HCEC 1CT (cell line): Measurements from ENCODE around the gene GPRIN3.

Experiments used
- DNase-seq: peaks from one replicate; pipeline ENCODE4 v3.0.0-alpha.2; 2017

Gene GPRIN3

GRCh38 chr4:89307446-89308160 lies at the start of gene GPRIN3:
TSS of gene GPRIN3 (minus strand) at chr4:89307800. CDS start at chr4:89250110, 57,690 bp downstream.
- DNase-seq, result no peak

DNA sequence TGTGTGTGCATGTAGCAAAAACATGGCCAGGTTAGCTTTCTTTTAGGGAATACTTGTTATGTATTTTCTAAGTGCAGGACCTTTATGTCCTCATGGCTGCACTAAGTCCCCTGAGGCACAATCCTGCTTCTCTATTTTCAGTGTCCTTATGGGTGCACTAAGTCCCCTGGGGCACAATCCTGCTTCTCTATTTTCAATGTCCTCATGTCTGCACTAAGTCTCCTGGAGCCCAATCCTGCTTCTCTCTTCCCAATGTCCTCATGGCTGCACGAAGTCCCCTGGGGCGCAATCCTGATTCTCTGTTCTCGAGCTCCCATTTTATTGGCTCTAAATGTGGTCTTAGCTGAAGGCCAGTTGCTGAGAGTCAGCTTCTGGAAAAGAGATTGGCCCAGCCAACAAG lies 49.7 kb upstream of the GPRIN3 start:
- DNase-seq, result no peak

GRCh38 chr4:89356086-89356485 lies 48.5 kb upstream of the GPRIN3 start:
- DNase-seq, result no peak

- DNase-seq, result no peak
Observed at GRCh38 chr4:89353514-89353913, 45.9 kb upstream of the GPRIN3 start.

- DNase-seq, result no peak
Observed at GRCh38 chr4:89352541-89352940, 44.9 kb upstream of the GPRIN3 start.

DNA sequence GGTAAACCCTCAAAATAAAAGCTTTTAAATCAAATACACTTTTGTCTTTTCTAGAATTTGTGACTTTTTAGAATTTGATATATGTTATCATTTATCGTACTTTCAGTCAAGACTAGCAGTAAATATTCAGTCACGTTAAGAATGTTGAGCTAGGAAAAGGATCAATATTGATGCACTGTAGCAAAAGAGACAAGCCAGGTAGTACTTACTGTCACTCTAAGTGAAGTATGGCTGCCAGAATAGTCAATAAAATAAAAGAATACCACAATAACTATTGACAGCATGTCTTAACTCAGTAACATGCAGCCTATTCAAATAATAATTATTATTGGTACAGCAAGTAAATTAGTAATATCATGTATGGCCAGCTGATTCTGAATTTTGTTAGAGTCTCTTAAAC lies 43.6 kb upstream of the GPRIN3 start:
- DNase-seq, result no peak

GRCh38 chr4:89347363-89348025 lies 39.9 kb upstream of the GPRIN3 start:
- no peak for DNase-seq

DNA sequence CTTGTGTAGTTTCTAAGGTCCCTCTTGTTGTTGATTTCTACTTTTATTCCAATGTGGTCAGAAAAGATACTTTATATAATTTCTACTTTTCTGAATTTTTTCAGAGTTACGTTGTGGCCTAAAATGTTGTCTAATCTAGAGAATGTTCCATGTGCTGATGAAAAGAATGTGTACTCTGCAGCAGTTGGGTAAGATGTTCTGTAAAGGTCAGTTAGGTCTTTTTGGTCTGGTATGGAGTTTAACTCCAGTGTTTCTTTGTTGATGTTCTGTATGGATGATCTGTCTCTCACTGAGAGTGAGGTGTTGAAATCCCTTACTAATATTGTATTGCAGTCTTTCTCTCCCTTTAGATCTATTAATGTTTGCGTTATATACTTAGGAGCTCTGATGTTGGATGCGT lies 37.0 kb upstream of the GPRIN3 start:
- no peak for DNase-seq

- DNase-seq, result no peak
Observed at GRCh38 chr4:89338206-89338605, 30.6 kb upstream of the GPRIN3 start.

- DNase-seq, result no peak
Observed at GRCh38 chr4:89337681-89338080, 30.1 kb upstream of the GPRIN3 start.

- no peak for DNase-seq
Observed at GRCh38 chr4:89336818-89337420, 29.3 kb upstream of the GPRIN3 start.

DNA sequence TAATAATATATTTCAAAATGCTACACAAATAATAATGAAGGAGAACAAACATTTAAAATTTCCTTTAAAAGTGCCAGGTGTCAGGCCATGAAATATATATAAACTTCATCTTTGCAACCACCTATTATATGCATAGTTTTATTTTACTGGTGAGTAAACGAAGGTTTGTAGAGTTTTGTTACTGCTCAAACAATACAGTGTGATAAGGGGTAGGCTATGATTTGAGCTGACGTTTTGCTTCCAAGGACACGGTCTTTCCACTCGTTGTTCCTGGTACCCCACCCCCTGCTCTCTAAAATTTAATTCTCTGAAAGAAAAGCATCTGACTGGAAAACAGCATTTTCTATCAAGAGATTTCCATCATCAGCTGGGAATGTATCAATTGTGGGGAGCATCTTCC lies 27.2 kb upstream of the GPRIN3 start:
- DNase-seq, result no peak

DNA sequence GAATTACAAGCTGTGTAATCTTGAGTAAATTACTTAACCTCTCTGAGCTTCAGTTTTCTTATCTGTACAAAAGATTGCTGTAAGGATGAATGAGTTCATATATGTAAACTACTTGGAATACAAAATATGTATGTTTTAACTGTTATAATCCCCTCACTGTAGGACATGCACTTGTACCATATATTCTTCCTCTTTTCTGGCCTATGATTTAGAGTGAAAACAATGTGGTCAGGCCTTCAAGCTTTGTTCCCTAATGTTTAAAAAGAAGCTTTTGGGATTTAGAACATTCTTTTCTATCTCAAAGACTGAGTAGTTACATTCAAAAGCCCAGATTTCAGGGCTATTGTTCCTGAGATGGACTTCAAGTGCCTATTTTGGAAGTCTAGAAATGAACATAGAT lies 26.7 kb upstream of the GPRIN3 start:
- no peak for DNase-seq

GRCh38 chr4:89331686-89332544 lies 24.3 kb upstream of the GPRIN3 start:
- DNase-seq, result no peak

GRCh38 chr4:89331197-89331596 lies 23.6 kb upstream of the GPRIN3 start:
- no peak for DNase-seq

DNA sequence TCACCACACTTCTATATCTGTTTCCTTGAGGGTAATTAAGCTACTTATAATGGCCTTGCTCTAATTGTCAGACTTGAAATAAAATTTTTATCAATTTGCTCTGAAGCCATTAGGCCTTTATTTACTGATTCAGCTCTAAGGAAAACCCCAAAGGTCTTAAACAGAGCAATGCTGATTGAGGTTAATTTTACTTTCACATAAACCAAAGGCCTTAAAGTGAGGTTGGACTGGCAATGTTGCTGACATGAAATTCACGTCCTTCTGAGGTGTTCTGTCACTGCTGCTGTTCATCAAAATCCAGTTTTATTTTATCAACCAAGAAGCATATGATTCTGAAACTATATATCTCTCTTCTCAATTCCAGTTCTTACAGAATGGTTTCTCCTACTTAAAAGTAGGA lies 21.7 kb upstream of the GPRIN3 start:
- no peak for DNase-seq

DNA sequence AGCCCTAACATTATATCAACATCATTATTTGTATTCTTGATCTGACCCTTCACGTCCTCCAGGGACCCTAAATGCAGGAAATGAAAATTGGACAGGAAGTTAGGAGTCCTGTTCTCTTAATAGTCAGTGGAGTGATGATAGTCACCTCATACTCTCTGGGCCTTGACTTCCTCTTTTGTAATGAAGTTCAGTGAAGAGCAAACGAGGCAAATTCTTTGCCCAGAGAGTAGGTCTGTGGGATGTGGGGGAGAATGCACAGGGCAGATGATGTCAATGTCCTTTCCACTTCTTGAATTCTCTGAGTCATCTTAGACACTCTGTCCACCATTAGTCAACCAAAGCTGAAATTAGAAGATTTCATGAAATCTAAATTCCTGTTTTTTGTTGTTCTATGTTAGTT lies 17.1 kb upstream of the GPRIN3 start:
- peak; percentile 25 for DNase-seq

DNA sequence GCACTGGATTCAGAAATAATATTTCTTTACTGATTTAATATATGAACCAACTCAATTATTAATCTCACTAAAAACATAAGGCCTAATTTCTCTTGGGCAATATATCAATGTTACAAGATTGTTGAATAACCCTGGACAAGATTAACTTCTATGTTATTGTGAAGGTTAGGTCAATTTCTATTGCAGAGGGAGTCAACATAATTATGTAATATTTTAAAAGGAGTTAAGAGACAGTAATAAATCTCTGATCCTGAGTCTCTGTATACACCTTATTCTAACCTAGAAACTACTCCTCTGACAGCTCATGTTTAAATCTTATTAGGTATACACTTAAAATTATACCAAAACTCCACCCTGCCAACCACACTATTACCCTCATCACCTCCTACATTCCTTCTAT lies 15.1 kb upstream of the GPRIN3 start:
- DNase-seq, result no peak

GRCh38 chr4:89319756-89320155 lies 12.2 kb upstream of the GPRIN3 start:
- DNase-seq, result no peak

DNA sequence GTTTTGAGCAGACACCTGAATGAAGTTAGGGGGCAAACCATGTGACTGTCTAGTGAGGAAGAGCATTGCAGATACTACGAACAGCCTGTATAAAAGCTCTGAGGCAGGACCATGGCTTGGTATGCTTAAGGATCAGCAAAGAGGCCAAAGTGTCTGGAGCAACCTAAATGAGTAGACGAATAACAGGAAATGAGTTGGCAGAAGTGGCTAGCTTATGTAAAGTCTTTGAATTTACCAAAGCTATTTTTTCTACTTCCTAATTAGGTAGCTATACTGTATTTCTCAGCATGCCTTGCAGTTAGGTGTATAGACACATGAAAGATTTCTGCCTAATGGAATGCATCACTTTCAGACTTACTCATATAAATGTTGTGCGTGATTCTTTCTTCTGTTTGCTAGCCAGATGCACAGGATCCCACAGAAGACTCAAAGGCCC lies 9.3 kb upstream of the GPRIN3 start:
- DNase-seq, result peak; percentile 78

GRCh38 chr4:89316211-89316610 lies 8.6 kb upstream of the GPRIN3 start:
- peak; percentile 28 for DNase-seq

DNA sequence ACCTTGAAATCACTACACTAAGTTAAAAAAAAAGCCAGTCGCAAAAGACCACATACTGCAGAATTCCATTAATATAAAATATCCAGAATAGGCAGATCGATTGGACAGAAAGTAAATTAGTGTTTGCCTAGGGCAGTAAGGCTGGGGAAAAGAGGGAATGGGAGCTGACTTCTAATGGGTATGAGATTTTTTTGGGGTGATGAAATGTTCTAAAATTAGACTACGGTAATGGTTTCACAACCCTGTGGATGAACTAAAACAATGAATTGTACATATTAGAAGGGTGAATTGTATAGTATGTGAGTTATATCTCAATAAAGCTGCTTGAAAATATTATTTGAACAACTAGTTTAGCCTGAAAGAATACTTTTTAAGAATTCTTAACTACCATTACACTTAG lies 6.7 kb upstream of the GPRIN3 start:
- DNase-seq, result peak; percentile 60

DNA sequence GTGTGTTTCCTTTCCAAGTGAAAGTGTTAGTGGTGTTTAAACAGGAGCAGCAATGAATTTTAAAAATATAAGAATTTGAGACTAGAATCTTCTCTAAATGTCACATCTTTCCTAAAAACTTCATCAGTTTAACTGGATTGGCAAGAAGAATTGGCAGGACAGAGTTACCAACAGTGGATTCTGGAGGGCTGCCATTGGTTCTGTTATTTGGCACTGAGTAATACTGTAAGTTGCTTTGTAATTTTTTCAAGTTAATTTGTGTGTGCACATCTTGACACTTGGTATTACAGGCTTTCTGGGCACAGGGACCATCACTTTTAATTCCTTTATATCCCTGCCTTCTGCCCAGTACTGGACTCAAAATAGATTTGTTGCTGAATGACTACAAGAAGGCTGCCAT lies 4.5 kb upstream of the GPRIN3 start:
- DNase-seq, result no peak
